Stimulated activated memory B cell treated with anti-CD40 and anti-IgM and Interleukin-4, amounts not matched to agents 10 μg/mL and 1 μg/mL and 100 μg/mL, for 72 hours (primary cell): Measurements from ENCODE around the gene ATG101.

ENCODE experiments used
- ATAC-seq: fragments of 150-1000 bp; cut with Tn5 transposase; 2 replicates; pipeline ENCODE4 v1.10.0; 2021
- H3K27ac Mint-ChIP-seq: one replicate; pipeline ENCODE4 v1.8.0; 2022; ENCODE audit warnings: mild to moderate bottlenecking, mixed read lengths
- H3K27me3 Mint-ChIP-seq: one replicate; pipeline ENCODE4 v1.8.0; 2022; ENCODE audit warnings: mixed read lengths
- H3K36me3 Mint-ChIP-seq: one replicate; pipeline ENCODE4 v1.8.0; 2022; ENCODE audit warnings: mixed read lengths
- H3K4me1 Mint-ChIP-seq: one replicate; pipeline ENCODE4 v1.8.0; 2022; ENCODE audit warnings: mixed read lengths
- H3K4me3 Mint-ChIP-seq: one replicate; pipeline ENCODE4 v1.8.0; 2022; ENCODE audit warnings: mild to moderate bottlenecking, moderate library complexity, mixed read lengths
- H3K9me3 Mint-ChIP-seq: one replicate; pipeline ENCODE4 v1.8.0; 2022; ENCODE audit warnings: mixed read lengths

Gene ATG101, protein sequence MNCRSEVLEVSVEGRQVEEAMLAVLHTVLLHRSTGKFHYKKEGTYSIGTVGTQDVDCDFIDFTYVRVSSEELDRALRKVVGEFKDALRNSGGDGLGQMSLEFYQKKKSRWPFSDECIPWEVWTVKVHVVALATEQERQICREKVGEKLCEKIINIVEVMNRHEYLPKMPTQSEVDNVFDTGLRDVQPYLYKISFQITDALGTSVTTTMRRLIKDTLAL

DNA sequence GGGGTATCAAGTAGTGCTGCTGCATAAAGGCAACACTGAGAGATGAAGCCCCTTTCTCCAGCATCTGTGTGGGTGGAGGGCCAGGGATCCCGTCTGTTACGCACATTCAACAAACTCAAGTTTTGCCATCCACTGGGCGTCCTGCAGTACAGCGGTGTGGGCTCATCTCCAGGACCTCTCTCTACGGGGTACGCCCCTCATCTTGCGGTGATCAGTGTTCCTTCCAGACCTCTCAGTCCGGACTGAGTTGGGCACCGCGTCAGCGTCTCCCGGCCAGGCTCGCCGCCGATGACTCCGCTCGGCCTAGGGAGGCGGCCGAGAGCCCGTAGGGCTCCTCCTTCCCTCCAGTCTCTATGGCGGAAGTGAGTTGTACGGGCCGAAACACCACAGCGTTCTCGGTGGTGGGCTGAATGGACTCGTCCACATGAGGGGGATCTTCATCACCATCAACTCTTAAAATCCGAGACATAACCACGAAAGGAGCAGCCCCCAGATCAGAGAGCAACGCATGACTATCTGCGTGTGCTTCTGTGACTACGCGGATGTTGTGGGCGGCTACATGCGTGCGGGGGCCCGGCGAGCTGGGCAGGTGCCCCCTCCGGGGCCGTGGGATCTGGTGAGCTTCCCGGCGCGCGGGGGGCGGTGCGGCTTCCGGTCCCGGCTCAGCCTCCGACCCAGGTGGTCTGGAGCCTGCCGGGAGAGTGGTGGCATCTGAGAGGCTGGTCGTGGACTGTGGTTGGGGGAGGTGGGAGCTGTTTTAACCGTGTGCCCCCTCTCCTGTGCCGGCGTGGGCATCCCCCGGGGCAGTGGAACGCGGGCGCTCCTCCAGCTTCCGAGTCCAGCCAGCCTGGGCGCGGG lies at the start of gene ATG101:
ATG101 (plus strand) TSS at position 652 of the 858 bp plus-strand sequence. CDS start 3,673 bp downstream, outside the sequence.
- no peaks in the 10 kb centered on the region for H3K9me3 Mint-ChIP-seq
- ATAC-seq: peak; percentile 99

DNA sequence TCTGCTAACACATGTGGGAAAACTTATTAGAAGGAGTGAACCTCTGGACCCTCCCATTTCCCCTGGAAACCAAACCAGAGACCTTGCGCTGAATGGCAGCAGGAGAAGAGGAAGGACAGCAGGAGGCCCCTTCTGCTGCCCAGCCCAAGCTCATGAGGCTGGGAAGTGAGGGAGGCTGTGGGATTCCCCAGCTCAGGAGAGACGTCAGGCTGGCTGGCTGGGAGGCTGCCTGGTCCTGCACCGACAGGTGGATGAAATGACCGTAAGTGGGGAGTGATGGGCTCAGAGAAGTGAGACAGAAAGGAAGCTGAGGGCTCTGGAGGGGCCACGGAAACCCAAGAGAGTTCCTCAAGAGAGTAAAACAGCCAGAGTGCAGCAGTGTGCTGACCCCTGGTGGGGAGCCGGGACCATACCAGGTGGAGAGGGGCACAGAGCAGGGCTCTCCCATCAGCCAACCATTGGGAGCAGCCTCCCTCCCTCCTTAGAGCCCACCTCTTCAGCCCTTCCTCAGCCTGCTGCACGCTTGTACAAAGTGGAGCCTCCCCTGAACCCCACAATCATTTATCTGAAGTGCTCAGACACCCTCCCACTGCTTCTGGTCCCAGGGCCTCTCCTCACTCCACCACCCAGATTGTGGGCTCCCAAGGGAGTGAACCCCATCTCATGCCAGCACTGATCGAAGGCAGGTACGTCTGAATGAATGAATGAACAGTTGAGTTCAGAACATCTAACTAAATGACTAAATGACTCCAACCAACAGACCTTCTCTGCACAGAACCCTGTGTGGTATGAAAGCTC lies 49.0 kb upstream of the ATG101 start:
- Mint-ChIP-seq H3K36me3 (peaks cover under 1% of the 10 kb centered on the region), H3K27me3 (no peaks in the 10 kb centered on the region), H3K4me3 (peak overlapping the region; percentile 45), H3K27ac (peak overlapping the region; percentile 29), H3K4me1 (peaks cover 57% of the 10 kb centered on the region), H3K9me3 (no peaks in the 10 kb centered on the region)
- peak; percentile 65 for ATAC-seq

More for the DNA sequence above, at the start of gene ATG101:
- Mint-ChIP-seq H3K36me3 (peaks cover 17% of the 10 kb centered on the region), H3K27me3 (peaks cover 6% of the 10 kb centered on the region), H3K27ac (peak within 1 kb of the TSS; percentile 97), H3K4me3 (peak within 1 kb of the TSS; percentile 87), H3K4me1 (peaks cover 37% of the 10 kb centered on the region)

DNA sequence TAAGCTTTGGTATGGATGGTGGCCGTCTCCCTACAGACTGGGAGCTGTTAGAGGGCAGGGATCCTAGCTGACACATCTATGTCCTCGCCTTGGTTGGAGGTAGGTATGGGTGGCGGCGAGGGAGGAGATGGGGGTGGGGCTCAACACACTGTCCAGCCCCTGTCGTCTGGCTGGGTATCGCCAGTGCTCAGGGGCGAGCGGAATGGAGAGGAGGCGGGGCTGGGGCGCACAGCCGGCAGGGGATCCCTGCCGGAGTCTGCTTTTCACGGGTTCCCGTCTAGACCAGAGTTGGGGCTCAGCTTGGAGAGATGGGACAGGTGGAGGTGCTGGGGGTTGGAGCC lies 47.0 kb upstream of the ATG101 start:
- no peaks in the 10 kb centered on the region for H3K27me3 Mint-ChIP-seq
- peak; percentile 28 for ATAC-seq
- peaks cover 59% of the 10 kb centered on the region for H3K4me1 Mint-ChIP-seq
- no peaks in the 10 kb centered on the region for H3K9me3 Mint-ChIP-seq
- no peaks in the 10 kb centered on the region for H3K36me3 Mint-ChIP-seq
- H3K27ac Mint-ChIP-seq: peak overlapping the region; percentile 78
- H3K4me3 Mint-ChIP-seq: peak overlapping the region; percentile 81

DNA sequence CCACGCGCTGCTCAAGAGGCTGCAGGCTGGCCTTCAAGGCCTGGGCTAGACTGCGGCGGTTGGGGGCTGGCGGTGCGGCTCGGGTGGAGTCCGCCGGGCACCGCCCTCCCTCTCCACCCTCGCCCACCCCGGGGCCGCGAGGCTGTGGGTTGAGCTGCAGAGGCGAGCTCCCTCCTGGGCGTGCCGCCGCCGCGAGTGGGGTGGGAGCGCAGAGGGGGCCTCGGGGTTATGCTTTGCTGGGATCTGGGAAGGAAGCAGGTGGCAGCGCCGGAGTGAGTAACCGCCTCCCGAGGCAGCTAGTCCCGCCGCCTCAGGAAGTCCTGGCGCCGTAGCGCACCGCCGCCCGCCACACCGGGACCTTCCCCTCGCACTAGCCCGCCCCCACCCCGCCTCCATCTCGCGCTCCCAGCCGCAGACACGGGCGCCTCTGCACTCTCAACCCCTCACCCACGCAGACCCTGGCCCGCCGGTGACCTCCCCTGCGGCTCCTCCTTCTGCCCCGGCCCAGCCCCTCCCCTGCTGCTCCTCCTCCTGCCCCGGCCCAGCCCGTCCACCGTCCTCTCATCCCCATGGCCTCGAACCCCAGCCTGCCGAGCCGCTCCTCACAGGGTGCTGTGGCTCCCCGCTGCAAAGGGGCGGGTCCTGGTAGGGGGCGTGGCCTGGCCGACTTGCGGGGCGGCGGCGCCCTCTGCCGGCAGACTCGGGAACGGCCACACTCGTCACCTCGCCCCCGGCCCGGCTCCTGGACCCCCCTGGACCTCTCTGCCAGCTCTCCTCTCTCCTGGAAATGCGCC lies 46.4 kb upstream of the ATG101 start:
- H3K36me3 Mint-ChIP-seq: no peaks in the 10 kb centered on the region
- peaks cover 60% of the 10 kb centered on the region for H3K4me1 Mint-ChIP-seq
- no peaks in the 10 kb centered on the region for H3K9me3 Mint-ChIP-seq
- ATAC-seq: peak; percentile 83
- H3K27ac Mint-ChIP-seq: peak overlapping the region; percentile 78
- H3K27me3 Mint-ChIP-seq: no peaks in the 10 kb centered on the region
- H3K4me3 Mint-ChIP-seq: peak overlapping the region; percentile 81

DNA sequence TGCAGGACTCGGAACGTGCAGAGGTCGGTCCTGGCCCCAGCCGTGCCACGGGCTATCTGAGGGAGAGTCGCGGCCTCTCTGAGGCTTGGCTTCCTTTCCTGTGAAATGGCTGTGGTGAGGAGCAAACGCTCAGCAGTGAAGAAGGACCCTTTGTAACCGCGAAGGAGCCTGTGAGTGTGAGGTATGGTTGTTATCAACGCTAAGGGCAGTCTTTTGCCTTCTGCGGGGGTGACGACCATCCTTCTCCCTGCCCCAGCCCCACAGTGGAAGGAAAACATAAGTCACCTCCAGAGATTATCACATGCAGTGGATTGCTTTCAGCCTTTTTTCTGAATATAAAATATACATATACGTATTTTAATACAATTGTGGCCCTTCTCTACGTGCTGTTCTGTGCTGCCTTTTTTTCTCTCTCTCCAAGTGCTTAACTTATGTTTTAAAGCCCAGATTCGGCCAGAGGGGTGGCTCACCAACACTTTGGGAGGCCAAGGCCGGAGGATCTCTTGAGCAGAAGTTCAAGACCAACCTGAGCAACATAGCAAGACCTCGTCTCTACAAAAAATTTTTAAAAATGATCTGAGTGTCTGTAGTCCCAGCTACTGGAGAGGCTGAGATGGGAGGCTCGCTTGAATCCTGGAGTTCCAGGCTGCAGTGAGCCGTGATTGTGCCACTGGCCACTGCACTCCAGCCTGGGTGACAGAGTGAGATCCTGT lies 45.6 kb upstream of the ATG101 start:
- Mint-ChIP-seq H3K4me3 (peak overlapping the region; percentile 81), H3K4me1 (peaks cover 60% of the 10 kb centered on the region), H3K27me3 (no peaks in the 10 kb centered on the region), H3K27ac (peak overlapping the region; percentile 78), H3K36me3 (no peaks in the 10 kb centered on the region), H3K9me3 (no peaks in the 10 kb centered on the region)
- no peak for ATAC-seq

DNA sequence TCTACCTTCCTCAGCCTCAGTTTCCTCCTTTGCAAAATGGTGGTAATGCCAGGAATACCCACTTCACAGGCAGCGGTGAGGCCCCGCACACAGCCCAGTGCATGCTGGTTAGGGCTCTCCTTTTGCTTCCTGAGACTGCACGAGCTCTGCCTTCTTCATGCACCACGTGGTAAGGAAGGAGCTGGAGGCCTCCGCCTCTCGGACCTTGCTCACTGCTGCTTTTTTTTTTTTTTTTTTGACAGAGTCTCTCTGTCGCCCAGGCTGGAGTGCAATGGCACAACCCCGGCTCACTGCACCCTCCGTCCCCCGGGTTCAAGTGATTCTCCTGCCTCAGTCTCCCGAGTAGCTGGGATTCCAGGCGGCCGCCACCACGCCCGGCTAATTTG lies 44.9 kb upstream of the ATG101 start:
- H3K27me3 Mint-ChIP-seq: no peaks in the 10 kb centered on the region
- no peak overlapping the region for H3K4me3 Mint-ChIP-seq
- H3K27ac Mint-ChIP-seq: peak overlapping the region; percentile 78
- peaks cover 62% of the 10 kb centered on the region for H3K4me1 Mint-ChIP-seq
- ATAC-seq: no peak
- no peaks in the 10 kb centered on the region for H3K9me3 Mint-ChIP-seq
- no peaks in the 10 kb centered on the region for H3K36me3 Mint-ChIP-seq

DNA sequence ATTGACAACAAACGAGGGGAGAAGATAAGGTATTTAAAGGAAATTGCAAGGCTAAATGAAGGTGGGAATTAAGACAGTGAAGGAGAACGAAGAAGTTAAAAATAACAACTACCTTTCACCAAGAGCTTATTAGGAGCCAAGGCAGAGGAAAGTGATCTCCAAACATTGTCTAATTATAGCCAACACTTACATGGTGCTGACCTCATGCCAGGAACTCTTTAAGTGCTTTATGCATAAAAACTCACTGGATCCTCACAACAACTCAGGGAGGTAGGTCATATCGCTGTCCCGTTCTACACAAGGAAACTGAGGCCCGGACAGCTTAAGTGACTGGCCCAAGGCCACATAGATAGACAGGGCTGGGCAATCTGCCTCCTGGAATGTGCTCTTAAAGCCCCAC lies 43.5 kb upstream of the ATG101 start:
- no peaks in the 10 kb centered on the region for H3K27me3 Mint-ChIP-seq
- H3K36me3 Mint-ChIP-seq: no peaks in the 10 kb centered on the region
- no peak for ATAC-seq
- no peak overlapping the region for H3K4me3 Mint-ChIP-seq
- peaks cover 51% of the 10 kb centered on the region for H3K4me1 Mint-ChIP-seq
- peak overlapping the region; percentile 78 for H3K27ac Mint-ChIP-seq
- H3K9me3 Mint-ChIP-seq: no peaks in the 10 kb centered on the region

DNA sequence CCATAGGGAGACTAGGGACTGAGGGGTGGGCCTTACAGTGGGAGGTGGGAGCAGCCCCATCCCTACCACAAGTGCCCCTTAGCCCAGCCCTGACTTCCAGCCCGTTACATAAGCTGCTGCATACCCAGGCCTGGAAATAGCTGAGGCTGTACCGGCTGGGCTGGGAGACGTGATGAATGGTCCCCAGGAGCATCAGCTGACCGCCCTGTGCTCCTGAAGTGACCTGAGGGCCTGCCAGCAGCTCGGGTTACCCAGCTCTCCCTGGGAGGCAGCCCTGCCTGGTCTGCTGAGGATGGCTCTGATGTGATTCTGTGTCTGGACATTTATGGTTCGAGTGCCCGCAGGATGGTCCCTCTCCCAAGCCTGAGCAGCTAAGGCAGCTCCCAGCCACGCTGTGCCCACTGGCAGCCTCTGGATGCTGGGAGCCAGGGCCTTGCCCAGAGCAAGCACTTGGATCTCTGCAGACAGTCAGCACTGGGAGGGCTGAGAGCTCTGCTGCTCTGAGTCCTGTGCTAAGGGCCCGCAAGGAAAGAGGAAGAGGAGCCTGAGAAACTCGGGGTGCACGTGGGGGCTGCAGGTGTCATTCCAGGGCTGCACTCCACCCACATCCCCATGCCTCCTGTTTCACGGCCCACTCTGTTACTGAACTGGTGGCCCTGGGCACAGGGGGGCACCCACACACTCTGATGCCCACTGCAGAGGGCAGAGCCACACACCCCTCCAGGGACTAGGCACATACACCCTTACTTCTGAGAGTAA lies 42.5 kb upstream of the ATG101 start:
- Mint-ChIP-seq H3K36me3 (no peaks in the 10 kb centered on the region), H3K9me3 (no peaks in the 10 kb centered on the region), H3K27ac (no peak overlapping the region), H3K4me3 (no peak overlapping the region), H3K27me3 (no peaks in the 10 kb centered on the region), H3K4me1 (peaks cover 54% of the 10 kb centered on the region)
- ATAC-seq: no peak

DNA sequence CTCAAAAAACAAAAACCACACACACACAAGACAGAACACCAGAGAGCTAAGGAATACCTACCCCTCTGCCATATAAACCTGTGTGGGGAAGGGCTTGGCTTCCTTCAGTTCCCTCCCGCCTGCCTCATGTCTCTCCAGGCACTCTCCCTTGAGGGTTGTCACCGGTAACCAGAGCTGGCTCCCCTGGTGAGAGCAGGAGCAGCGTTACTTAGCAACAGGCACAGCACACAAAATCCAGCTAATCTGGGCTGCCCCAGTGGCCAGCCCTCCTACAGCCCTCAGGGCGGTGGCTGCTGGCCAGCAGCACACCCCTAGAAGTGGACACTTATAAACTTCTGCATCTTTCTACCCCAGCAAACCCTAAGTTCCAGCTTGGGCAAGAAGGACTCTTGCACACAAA lies 40.1 kb upstream of the ATG101 start:
- no peaks in the 10 kb centered on the region for H3K27me3 Mint-ChIP-seq
- H3K36me3 Mint-ChIP-seq: no peaks in the 10 kb centered on the region
- no peaks in the 10 kb centered on the region for H3K9me3 Mint-ChIP-seq
- H3K4me1 Mint-ChIP-seq: peaks cover 55% of the 10 kb centered on the region
- no peak overlapping the region for H3K4me3 Mint-ChIP-seq
- no peak for ATAC-seq
- peak overlapping the region; percentile 36 for H3K27ac Mint-ChIP-seq

DNA sequence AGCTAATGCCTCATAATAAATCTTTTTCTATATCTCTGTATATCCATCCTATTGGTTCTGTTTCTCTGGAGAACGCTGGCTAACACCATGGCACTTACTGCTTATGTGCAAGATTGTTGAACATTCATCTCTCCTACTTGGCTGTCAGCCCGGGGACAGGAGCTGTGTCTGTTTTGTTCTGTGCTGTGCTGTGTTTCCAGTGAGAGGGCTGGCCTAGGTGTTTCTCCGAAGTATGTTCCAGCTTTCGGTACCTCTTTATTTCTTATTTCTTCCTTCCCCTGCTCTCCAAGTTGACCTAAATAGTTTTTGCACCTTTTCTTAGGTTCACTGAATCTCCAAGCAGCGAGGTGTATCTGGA lies 37.4 kb upstream of the ATG101 start:
- Mint-ChIP-seq H3K4me1 (peaks cover 50% of the 10 kb centered on the region), H3K27me3 (no peaks in the 10 kb centered on the region), H3K4me3 (peak overlapping the region; percentile 53), H3K36me3 (no peaks in the 10 kb centered on the region), H3K9me3 (no peaks in the 10 kb centered on the region), H3K27ac (peak overlapping the region; percentile 88)
- no peak for ATAC-seq

DNA sequence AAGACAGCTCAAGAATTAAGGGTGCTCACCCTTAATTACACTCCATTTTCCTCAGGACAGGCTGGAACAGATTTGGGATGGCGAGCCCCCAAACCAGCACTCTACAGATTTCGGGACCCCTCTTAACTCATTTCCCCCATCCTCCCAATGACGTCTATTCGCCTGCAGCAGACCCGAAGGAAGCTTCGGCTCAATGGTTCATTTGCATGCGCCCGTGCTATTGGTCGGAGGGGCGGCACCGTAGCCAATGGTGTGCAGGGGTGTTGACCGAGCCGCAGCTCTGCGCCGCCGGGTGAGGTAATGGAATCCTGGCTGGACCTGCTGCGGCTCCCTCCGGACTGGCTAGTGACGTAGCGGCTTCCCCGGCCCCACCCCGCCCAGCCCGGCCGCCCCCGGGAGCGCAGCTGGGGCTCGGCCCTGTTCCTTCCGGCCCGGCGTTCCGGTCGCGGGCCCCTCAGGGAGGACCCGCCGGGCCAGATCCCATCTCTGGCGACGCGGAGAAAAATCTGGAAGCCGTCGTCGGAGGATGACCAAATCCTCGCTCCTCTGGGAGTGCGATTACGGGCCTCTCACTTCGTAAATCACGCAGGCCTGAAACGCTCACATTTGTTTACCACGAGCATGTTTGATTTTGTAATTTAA lies 36.9 kb upstream of the ATG101 start:
- H3K9me3 Mint-ChIP-seq: no peaks in the 10 kb centered on the region
- no peaks in the 10 kb centered on the region for H3K36me3 Mint-ChIP-seq
- peak overlapping the region; percentile 88 for H3K27ac Mint-ChIP-seq
- H3K27me3 Mint-ChIP-seq: no peaks in the 10 kb centered on the region
- peak; percentile 95 for ATAC-seq
- H3K4me3 Mint-ChIP-seq: peak overlapping the region; percentile 75
- peaks cover 49% of the 10 kb centered on the region for H3K4me1 Mint-ChIP-seq

DNA sequence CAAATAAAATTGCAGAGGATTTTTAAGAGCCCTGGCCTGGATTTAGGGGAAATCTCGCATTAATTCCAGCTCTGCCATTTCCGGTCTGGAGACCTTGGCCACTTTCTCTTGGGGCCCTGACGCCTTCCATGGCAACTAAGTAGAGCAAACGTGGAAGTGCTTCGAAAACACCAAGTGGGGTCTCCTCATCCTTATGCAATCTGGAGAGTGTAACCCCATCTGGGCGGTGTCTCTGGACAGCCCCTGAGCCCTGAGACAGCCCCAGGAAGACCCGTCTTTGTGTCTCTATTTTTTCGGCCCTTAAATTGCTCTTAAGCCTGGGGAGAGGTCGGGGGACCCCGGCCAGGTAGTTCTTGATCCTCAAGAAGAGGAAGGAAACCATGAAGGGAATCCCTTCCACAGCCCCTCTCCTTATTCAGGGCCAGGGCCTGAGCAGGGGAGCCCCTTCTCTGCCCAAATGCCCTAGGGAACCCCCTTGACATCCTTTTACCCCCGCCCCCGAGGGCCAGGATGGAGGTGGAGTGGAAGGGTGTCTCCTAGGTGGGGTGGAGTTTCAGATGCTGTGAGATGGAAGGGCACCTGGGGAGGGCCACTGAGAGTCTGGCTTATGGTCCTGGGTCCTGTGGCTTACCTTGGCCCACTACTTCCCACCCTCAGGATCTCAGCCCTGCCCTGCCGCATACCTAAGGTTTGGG lies 36.2 kb upstream of the ATG101 start:
- H3K27me3 Mint-ChIP-seq: no peaks in the 10 kb centered on the region
- peaks cover 55% of the 10 kb centered on the region for H3K4me1 Mint-ChIP-seq
- no peaks in the 10 kb centered on the region for H3K9me3 Mint-ChIP-seq
- peak overlapping the region; percentile 88 for H3K27ac Mint-ChIP-seq
- peak overlapping the region; percentile 75 for H3K4me3 Mint-ChIP-seq
- no peaks in the 10 kb centered on the region for H3K36me3 Mint-ChIP-seq
- no peak for ATAC-seq

DNA sequence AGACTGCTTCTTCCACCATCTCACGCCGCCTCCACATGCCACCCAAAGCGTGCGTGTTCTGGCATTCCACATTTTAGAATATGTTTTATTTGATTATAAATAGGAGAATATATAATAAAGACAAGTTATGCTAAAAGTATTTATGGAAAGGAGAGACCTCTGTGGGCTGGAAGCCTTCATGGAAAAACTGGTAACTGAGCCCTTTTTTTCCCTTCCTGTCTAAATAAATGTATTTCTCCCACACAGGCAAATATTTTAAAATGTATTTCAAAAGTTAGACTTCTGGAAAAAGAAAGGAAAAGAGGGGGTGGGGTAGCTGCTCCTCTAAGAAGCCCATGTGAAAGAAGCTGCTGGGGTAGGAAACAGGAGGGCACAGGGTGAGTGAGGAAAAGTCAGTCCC lies 34.6 kb upstream of the ATG101 start:
- no peaks in the 10 kb centered on the region for H3K36me3 Mint-ChIP-seq
- H3K4me3 Mint-ChIP-seq: no peak overlapping the region
- no peaks in the 10 kb centered on the region for H3K9me3 Mint-ChIP-seq
- H3K27me3 Mint-ChIP-seq: no peaks in the 10 kb centered on the region
- no peak for ATAC-seq
- H3K27ac Mint-ChIP-seq: no peak overlapping the region
- H3K4me1 Mint-ChIP-seq: peaks cover 61% of the 10 kb centered on the region
